ENCODE data around the gene LIPA. TPM values are rescaled to one million over a fixed set of nuclear protein-coding genes. Genes with fewer than 3 reads are reported as not detected.
A peak's percentile ranks its signal among the peaks of the same experiment; 100 is the strongest.
"Not testable (repeated sequence)": the region's sequence is repeated elsewhere in the genome, so short reads cannot be mapped to it uniquely, and the experiment has no call there.

The LIPA gene
- total and polyA plus RNA-seq, 4 donors: 26.3 to 83.3 (median 56.7) TPM

DNA sequence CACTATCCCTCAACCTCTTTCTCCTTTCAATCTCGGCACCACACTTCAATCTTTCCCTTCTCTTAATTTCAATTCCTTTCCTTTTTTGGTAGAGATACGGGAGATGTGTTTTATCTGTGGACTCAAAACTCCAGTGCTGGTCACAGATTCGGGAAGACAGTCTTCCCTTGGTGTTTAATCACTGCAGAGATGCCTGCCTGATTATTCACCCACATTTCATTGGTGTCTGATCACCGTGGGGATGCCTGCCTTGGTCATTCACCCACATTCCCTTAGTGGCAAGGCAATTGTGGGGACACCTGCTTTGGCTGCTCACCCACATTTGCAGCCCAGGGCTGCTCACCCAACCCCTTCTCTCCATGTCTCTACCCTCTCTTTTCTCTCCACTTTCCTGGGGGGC lies 33.7 kb upstream of the LIPA start:
- H3K9me3 ChIP-seq (ENCODE audit: control insufficient read depth, low read length); H3K27me3 ChIP-seq (ENCODE audit: control insufficient read depth in 1 of 2, insufficient read depth in 2 of 2, low read length in 1 of 2); H3K4me1 ChIP-seq (ENCODE audit: control insufficient read depth in 1 of 2, insufficient read depth in 2 of 2, low read length in 2 of 2); DNase-seq; ATAC-seq (ENCODE audit: low FRiP score); H3K36me3 ChIP-seq (ENCODE audit: control insufficient read depth in 1 of 2, insufficient read depth in 2 of 2, low read length in 1 of 2); H3K4me3 ChIP-seq (ENCODE audit: low read length in 2 of 2); intact Hi-C loops (cut with DNase I): not testable (repeated sequence)
- 73 to 76% methylated on average over 4 of the region's 4 CpGs for WGBS, 2 donors
- peak overlapping the region in 1 of 2 donors; percentile 38 for H3K27ac ChIP-seq (ENCODE audit: low read depth in 1 of 2, low read length in 2 of 2)

DNA sequence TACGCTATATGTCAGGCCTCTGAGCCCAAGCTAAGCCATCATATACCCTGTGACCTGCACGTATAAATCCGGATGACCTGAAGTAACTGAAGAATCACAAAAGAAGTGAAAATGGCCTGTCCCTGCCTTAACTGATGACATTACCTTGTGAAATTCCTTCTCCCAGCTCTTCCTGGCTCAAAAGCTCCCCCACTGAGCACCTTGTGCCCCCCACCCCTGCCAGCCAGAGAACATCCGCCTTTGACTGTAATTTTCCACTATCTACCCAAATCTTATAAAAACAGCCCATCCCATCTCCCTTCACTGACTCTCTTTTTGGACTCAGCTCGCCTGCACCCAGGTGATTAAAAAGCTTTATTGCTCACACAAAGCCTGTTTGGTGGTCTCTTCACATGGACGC lies 33.1 kb upstream of the LIPA start:
- not testable (repeated sequence) for H3K9me3 ChIP-seq (ENCODE audit: control insufficient read depth, low read length); H3K27me3 ChIP-seq (ENCODE audit: control insufficient read depth in 1 of 2, insufficient read depth in 2 of 2, low read length in 1 of 2); DNase-seq; H3K27ac ChIP-seq (ENCODE audit: low read depth in 1 of 2, low read length in 2 of 2); ATAC-seq (ENCODE audit: low FRiP score); H3K36me3 ChIP-seq (ENCODE audit: control insufficient read depth in 1 of 2, insufficient read depth in 2 of 2, low read length in 1 of 2); H3K4me3 ChIP-seq (ENCODE audit: low read length in 2 of 2); H3K4me1 ChIP-seq (ENCODE audit: control insufficient read depth in 1 of 2, insufficient read depth in 2 of 2, low read length in 2 of 2)
- intact Hi-C loops (cut with DNase I): loop anchor here in 1 of 2 donors (5.0 kb wide), 1 partner anchor 68 kb away; no protein-coding TSS in a partner anchor
- WGBS, 2 donors: 90 to 91% methylated on average over 6 of the region's 6 CpGs

DNA sequence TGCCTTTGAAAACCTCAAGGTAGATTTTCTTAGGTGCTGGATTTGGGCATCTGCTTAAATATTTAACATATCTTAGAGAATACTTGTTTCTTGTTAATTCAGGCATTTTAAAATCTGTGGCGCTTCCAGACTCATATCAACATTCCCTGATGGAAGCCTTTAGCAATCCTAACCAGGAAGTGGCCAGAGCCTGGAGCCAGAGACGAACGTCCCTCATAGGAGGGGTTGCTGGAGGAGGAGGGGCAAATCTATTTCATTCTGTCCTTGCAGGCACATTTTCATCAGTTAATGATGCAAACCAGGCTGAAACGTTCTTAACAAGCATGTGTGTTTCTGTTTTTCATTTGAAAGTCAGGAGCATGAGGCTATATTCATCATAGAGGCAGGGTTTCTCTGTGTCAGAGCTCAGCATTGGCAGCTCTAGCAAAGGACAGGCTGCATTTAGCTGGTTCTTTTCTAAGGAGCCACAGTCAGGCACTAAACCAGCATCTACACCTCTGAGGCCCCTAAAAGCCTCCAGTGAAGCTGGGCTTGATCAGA lies 32.4 kb upstream of the LIPA start:
- Histone ChIP-seq H3K36me3 (ENCODE audit: control insufficient read depth in 1 of 2, insufficient read depth in 2 of 2, low read length in 1 of 2) (no peaks in the 10 kb centered on the region), H3K27me3 (ENCODE audit: control insufficient read depth in 1 of 2, insufficient read depth in 2 of 2, low read length in 1 of 2) (no peaks in the 10 kb centered on the region), H3K27ac (ENCODE audit: low read depth in 1 of 2, low read length in 2 of 2) (peak overlapping the region; percentile 92 to 98), H3K4me1 (ENCODE audit: control insufficient read depth in 1 of 2, insufficient read depth in 2 of 2, low read length in 2 of 2) (peaks cover 2 to 5% of the 10 kb centered on the region in 2 donors), H3K9me3 (ENCODE audit: control insufficient read depth, low read length) (no peaks in the 10 kb centered on the region), H3K4me3 (ENCODE audit: low read length in 2 of 2) (no peak overlapping the region)
- ATAC-seq (ENCODE audit: low FRiP score): peak; percentile 92
- 1 to 5% methylated on average over 4 of the region's 4 CpGs for WGBS, 2 donors
- peak in 1 of 2 donors; percentile 76 for DNase-seq
- intact Hi-C loops (cut with DNase I): loop anchor here in 1 of 2 donors (5.0 kb wide), 1 partner anchor 68 kb away; no protein-coding TSS in a partner anchor

DNA sequence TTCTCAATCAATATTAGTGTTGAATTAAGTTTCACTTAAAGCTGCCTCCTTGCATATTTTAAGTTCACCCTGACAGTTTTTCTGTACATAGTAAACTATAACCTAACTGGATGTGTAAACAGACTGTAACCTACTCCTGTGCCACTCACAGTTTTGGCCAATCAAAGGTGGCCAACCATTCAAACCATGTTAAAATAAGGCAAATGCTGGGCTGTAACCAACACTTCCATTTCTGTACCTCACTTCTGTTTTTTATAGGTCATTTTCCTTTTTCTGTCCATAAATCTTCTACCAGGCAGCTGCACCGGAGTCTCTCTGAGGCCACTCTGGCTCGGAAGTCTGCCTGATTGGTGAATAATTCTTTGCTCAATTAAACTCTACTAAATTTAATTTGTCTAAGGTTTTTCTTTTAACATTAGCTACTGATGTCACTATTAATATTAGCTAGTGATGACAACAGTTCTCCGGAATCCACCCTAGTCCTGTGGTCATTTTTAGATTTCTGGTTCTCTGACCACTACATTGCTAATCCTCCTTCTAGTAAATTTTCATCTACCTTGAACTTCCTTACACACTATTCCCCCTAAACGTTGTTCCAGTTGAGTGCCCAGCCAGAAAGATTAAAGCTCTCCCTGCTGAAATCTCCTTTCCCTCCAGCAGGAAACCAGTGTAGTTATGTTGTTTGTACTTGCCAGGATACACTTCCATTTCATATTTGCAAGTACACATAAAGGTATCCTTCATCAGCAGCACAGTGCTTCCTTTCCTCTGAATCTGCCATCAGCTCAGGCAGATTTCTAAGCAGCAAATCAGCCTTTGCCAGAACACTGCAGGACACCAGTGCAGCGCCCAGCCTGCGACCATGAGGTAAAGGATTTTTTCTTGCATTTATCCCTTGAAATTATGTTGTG lies 31.7 kb upstream of the LIPA start:
- H3K9me3 ChIP-seq (ENCODE audit: control insufficient read depth, low read length): no peaks in the 10 kb centered on the region
- peak overlapping the region; percentile 92 to 98 for H3K27ac ChIP-seq (ENCODE audit: low read depth in 1 of 2, low read length in 2 of 2)
- H3K27me3 ChIP-seq (ENCODE audit: control insufficient read depth in 1 of 2, insufficient read depth in 2 of 2, low read length in 1 of 2): no peaks in the 10 kb centered on the region
- DNase-seq (no peak), ATAC-seq (ENCODE audit: low FRiP score) (peak; percentile 80)
- no peak overlapping the region for H3K4me3 ChIP-seq (ENCODE audit: low read length in 2 of 2)
- H3K4me1 ChIP-seq (ENCODE audit: control insufficient read depth in 1 of 2, insufficient read depth in 2 of 2, low read length in 2 of 2): peaks cover 3 to 7% of the 10 kb centered on the region in 2 donors
- WGBS, 2 donors: 3 to 4% methylated on average over 6 of the region's 6 CpGs
- intact Hi-C loops (cut with DNase I): loop anchor here in 1 of 2 donors (5.0 kb wide), 1 partner anchor 69 kb away; no protein-coding TSS in a partner anchor
- no peaks in the 10 kb centered on the region for H3K36me3 ChIP-seq (ENCODE audit: control insufficient read depth in 1 of 2, insufficient read depth in 2 of 2, low read length in 1 of 2)

DNA sequence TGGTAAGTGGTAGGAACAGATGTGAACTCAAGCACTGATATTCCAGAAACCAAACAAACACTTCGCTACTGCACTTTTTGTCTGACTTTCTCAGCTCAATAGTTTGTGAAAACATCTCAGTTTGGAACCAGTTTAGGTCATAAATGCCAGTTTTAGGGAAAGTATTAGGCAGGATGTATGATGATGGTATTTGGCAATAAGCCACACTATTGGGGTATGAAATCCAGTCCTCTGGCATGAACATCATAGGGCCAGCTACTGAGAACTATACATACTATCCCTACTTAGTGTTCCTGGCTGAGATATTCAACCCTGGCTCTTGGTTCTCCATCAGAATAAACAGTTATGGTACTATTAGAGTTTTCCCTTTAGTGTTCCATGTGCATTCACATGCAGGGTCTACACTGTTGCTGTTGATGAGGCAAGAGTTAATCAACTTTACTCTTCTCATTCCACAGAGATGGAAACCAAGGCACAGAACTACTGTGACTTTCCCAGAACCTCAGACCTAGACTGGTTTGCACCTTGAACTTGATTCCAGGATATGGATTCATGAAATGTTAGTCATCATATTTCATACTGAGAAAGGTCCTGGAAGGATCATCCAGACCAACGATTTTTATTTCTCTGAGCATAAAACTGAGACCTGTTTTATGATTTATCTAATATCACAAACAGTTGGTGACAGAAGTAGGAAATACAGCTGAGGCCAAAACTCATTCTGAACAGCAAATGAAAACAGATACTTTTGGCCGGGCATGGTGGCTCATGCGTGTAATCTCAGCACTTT lies 30.2 kb upstream of the LIPA start:
- H3K27ac ChIP-seq (ENCODE audit: low read depth in 1 of 2, low read length in 2 of 2): peak overlapping the region in 1 of 2 donors; percentile 88
- intact Hi-C loops (cut with DNase I): loop anchor here in 1 of 2 donors (5.0 kb wide), 1 partner anchor 70 kb away; no protein-coding TSS in a partner anchor
- WGBS, 2 donors: 22 to 25% methylated on average over 4 of the region's 4 CpGs
- peaks cover 4 to 7% of the 10 kb centered on the region in 2 donors for H3K4me1 ChIP-seq (ENCODE audit: control insufficient read depth in 1 of 2, insufficient read depth in 2 of 2, low read length in 2 of 2)
- ATAC-seq (ENCODE audit: low FRiP score) (no peak), DNase-seq (no peak)
- no peaks in the 10 kb centered on the region for H3K36me3 ChIP-seq (ENCODE audit: control insufficient read depth in 1 of 2, insufficient read depth in 2 of 2, low read length in 1 of 2)
- H3K27me3 ChIP-seq (ENCODE audit: control insufficient read depth in 1 of 2, insufficient read depth in 2 of 2, low read length in 1 of 2): no peaks in the 10 kb centered on the region
- H3K4me3 ChIP-seq (ENCODE audit: low read length in 2 of 2): no peak overlapping the region
- H3K9me3 ChIP-seq (ENCODE audit: control insufficient read depth, low read length): no peaks in the 10 kb centered on the region

DNA sequence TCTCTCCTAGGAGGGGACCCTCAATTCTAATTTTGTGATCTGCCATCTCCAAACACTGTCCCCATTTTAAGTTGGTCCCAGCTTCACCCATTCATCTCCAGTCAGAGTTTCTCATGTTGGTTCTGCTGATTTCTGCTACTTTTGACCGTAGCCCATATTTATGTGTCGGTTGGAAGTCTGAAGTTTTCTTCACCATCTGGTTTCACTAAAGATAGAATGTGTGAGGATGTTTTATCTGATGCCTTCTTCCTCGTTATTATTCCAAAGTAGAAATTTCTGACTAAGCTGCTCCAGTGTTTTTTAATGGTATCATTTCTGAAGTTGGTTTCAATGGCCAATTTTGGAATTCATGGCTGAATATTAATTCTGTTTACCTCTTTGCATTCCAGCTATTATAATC lies 28.9 kb upstream of the LIPA start:
- Histone ChIP-seq H3K27ac (ENCODE audit: low read depth in 1 of 2, low read length in 2 of 2) (no peak overlapping the region), H3K4me3 (ENCODE audit: low read length in 2 of 2) (no peak overlapping the region), H3K27me3 (ENCODE audit: control insufficient read depth in 1 of 2, insufficient read depth in 2 of 2, low read length in 1 of 2) (no peaks in the 10 kb centered on the region), H3K4me1 (ENCODE audit: control insufficient read depth in 1 of 2, insufficient read depth in 2 of 2, low read length in 2 of 2) (peaks cover 4 to 7% of the 10 kb centered on the region in 2 donors), H3K36me3 (ENCODE audit: control insufficient read depth in 1 of 2, insufficient read depth in 2 of 2, low read length in 1 of 2) (no peaks in the 10 kb centered on the region), H3K9me3 (ENCODE audit: control insufficient read depth, low read length) (no peaks in the 10 kb centered on the region)
- DNase-seq (no peak), ATAC-seq (ENCODE audit: low FRiP score) (no peak)
- intact Hi-C loops (cut with DNase I): loop anchor here in 1 of 2 donors (5.0 kb wide), 1 partner anchor 72 kb away; no protein-coding TSS in a partner anchor
- WGBS, 2 donors: 92 to 94% methylated on average over 3 of the region's 3 CpGs

DNA sequence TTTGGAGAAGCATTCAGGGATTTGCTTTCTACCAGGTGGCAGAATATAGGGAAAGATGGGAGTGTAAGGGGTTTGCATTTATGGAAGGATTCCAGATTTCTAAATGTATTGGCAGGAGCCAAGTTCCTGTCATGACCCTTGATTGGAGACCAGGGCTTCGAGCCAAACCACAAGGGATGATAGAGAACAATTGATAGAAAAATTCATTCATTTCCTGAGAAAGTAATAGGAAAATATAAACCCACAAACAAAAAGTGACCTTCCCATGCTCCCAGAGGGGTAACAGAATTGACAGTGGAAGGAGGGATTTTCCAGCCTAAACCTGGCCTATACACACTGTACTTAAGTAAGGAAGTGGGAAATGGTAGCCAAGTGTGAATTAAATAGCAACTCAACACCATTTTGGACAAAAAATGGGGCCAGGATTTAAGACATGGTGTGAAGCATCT lies 27.9 kb upstream of the LIPA start:
- peaks cover 4 to 7% of the 10 kb centered on the region in 2 donors for H3K4me1 ChIP-seq (ENCODE audit: control insufficient read depth in 1 of 2, insufficient read depth in 2 of 2, low read length in 2 of 2)
- WGBS, 2 donors: 41 to 53% methylated on average over 1 of the region's 1 CpG
- intact Hi-C loops (cut with DNase I): loop anchor here in 1 of 2 donors (5.0 kb wide), 1 partner anchor 93 kb away; no protein-coding TSS in a partner anchor
- H3K36me3 ChIP-seq (ENCODE audit: control insufficient read depth in 1 of 2, insufficient read depth in 2 of 2, low read length in 1 of 2): no peaks in the 10 kb centered on the region
- H3K4me3 ChIP-seq (ENCODE audit: low read length in 2 of 2): no peak overlapping the region
- ATAC-seq (ENCODE audit: low FRiP score) (no peak), DNase-seq (no peak)
- no peak overlapping the region for H3K27ac ChIP-seq (ENCODE audit: low read depth in 1 of 2, low read length in 2 of 2)
- H3K27me3 ChIP-seq (ENCODE audit: control insufficient read depth in 1 of 2, insufficient read depth in 2 of 2, low read length in 1 of 2): no peaks in the 10 kb centered on the region
- H3K9me3 ChIP-seq (ENCODE audit: control insufficient read depth, low read length): no peaks in the 10 kb centered on the region

DNA sequence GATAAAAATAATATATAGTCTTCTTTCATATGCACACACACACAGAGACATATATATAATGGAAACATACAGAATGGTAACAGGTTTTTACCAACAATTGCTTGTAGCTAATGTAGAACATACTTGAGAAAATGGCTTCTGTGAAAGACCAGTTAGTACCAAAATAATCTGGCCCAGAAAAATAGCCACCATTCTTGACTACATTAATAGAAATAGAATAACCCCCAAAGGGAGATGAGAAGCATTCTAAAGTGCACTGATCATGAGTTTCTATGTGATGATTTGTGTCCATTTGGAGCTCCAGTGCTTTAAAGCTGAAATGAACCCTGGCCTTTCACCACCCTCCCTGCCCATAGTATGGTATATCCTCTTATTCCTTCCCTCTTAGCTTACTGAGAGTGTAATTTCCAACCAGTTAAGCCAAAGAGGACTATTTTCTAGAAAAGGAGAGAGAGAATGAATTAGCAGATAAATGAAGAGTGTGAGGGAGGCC lies 27.4 kb upstream of the LIPA start:
- ATAC-seq (ENCODE audit: low FRiP score): no peak
- intact Hi-C loops (cut with DNase I): loop anchor here in 1 of 2 donors (5.0 kb wide), 1 partner anchor 93 kb away; no protein-coding TSS in a partner anchor
- Histone ChIP-seq H3K4me3 (ENCODE audit: low read length in 2 of 2) (no peak overlapping the region), H3K9me3 (ENCODE audit: control insufficient read depth, low read length) (no peaks in the 10 kb centered on the region), H3K36me3 (ENCODE audit: control insufficient read depth in 1 of 2, insufficient read depth in 2 of 2, low read length in 1 of 2) (no peaks in the 10 kb centered on the region), H3K27me3 (ENCODE audit: control insufficient read depth in 1 of 2, insufficient read depth in 2 of 2, low read length in 1 of 2) (no peaks in the 10 kb centered on the region), H3K27ac (ENCODE audit: low read depth in 1 of 2, low read length in 2 of 2) (no peak overlapping the region), H3K4me1 (ENCODE audit: control insufficient read depth in 1 of 2, insufficient read depth in 2 of 2, low read length in 2 of 2) (peaks cover 4 to 7% of the 10 kb centered on the region in 2 donors)
- DNase-seq: no peak

Data from aorta (tissue), 5 donors.